NT2/D1 (cell line): ENCODE results near the gene ZDHHC22.

ENCODE experiments used
- DNase-seq: peaks from one replicate; pipeline ENCODE4 v3.0.0-alpha.2; 2011; ENCODE audit warnings: low read depth, low spot score
- H3K27me3 ChIP-seq: 2 replicates; pipeline ENCODE4 v1.6.0; 2011; ENCODE audit warnings: mild to moderate bottlenecking; ENCODE audit not compliant: insufficient read length, insufficient read depth
- H3K36me3 ChIP-seq: 2 replicates; pipeline ENCODE4 v1.6.1; 2011; ENCODE audit warnings: mild to moderate bottlenecking, low read length, mixed read lengths; ENCODE audit not compliant: insufficient read depth, insufficient read length
- H3K4me1 ChIP-seq: 2 replicates; pipeline ENCODE4 v1.5.1; 2011; ENCODE audit not compliant: insufficient read depth, insufficient read length
- H3K4me3 ChIP-seq: 2 replicates; pipeline ENCODE4 v1.5.1; 2011; ENCODE audit warnings: low read depth; ENCODE audit not compliant: insufficient read length
- H3K9ac ChIP-seq: 2 replicates; pipeline ENCODE4 v1.6.0; 2011; ENCODE audit warnings: low read depth; ENCODE audit not compliant: insufficient read length
- H3K9me3 ChIP-seq: 2 replicates; pipeline ENCODE4 v1.5.1; 2011; ENCODE audit warnings: mild to moderate bottlenecking, low read length; ENCODE audit not compliant: insufficient read depth
- SUZ12 ChIP-seq: IDR thresholded peaks from 2 replicates; pipeline ENCODE4 v1.6.1; 2011; ENCODE audit not compliant: insufficient read length, insufficient read depth; ENCODE audit errors: extremely low read depth
- YY1 ChIP-seq: IDR thresholded peaks from 2 replicates; pipeline ENCODE4 v1.6.1; 2011; ENCODE audit not compliant: insufficient read length, insufficient read depth
- ZNF274 ChIP-seq: IDR thresholded peaks from 2 replicates; pipeline ENCODE4 v1.6.1; 2011; ENCODE audit warnings: mild to moderate bottlenecking, low read depth, low read length

Gene ZDHHC22

GRCh38 chr14:77091518-77091917, 50.1 kb downstream of the ZDHHC22 start:
- TF ChIP-seq SUZ12 (no peak), ZNF274 (no peak), YY1 (no peak)
- no peak for DNase-seq
- no peaks in the 10 kb centered on the region for H3K4me1 ChIP-seq
- H3K9ac ChIP-seq, result no peak overlapping the region
- H3K9me3 ChIP-seq, result peaks cover 13% of the 10 kb centered on the region
- H3K36me3 ChIP-seq, result no peaks in the 10 kb centered on the region
- H3K4me3 ChIP-seq, result no peak overlapping the region
- H3K27me3 ChIP-seq, result no peaks in the 10 kb centered on the region

GRCh38 chr14:77088645-77089044, 52.9 kb downstream of the ZDHHC22 start:
- H3K4me1 ChIP-seq, result peaks cover 5% of the 10 kb centered on the region
- H3K9me3 ChIP-seq, result peaks cover 13% of the 10 kb centered on the region
- no peak for DNase-seq
- no peaks in the 10 kb centered on the region for H3K36me3 ChIP-seq
- TF ChIP-seq ZNF274, result no peak
- no peak for TF ChIP-seq YY1
- TF ChIP-seq SUZ12, result no peak
- no peaks in the 10 kb centered on the region for H3K27me3 ChIP-seq
- no peak overlapping the region for H3K4me3 ChIP-seq
- H3K9ac ChIP-seq, result no peak overlapping the region

DNA sequence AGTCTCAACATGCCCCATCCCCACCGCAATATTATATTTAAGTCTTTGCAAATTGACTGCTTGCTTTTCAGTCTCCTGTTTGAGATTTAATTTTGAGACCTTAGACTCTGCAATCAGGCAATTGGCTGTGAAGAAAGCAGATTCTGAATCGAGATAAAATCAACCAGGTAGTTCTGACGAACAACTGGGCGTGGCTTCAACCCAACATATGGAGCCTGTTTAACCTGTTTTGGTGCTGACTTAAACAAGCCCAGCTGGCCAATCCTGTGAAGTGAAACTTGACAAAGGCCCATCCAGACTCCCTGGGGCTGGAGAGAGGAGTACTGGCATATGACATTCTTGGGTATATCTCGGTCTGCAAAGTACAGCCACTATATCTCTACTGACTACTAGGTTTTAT, 53.4 kb downstream of the ZDHHC22 start:
- no peak overlapping the region for H3K4me3 ChIP-seq
- H3K27me3 ChIP-seq, result no peaks in the 10 kb centered on the region
- H3K9ac ChIP-seq, result no peak overlapping the region
- H3K9me3 ChIP-seq, result peaks cover 13% of the 10 kb centered on the region
- no peaks in the 10 kb centered on the region for H3K36me3 ChIP-seq
- TF ChIP-seq SUZ12 (no peak), YY1 (no peak), ZNF274 (no peak)
- DNase-seq, result no peak
- H3K4me1 ChIP-seq, result peaks cover 5% of the 10 kb centered on the region

DNA sequence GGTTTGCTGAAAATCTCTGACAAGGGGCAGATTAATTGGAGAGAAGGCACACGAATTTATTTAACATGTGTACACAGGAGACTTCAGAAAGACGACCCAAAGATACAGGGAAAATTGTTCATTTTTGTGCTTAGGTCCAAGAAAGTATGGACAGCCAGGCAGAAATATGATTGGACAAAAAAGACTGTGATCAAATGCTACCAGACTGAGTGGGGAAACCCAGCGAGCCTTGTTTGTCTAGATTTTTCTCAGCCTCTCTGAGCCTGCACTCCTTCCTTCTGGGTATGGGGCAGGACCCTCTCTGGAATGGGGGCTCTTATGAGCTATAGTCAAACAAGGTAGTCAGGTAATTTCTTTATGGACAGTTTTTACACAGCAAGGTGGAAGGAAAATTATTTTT, 54.0 kb downstream of the ZDHHC22 start:
- H3K4me3 ChIP-seq, result no peak overlapping the region
- TF ChIP-seq YY1 (no peak), SUZ12 (no peak), ZNF274 (no peak)
- H3K9ac ChIP-seq, result no peak overlapping the region
- H3K36me3 ChIP-seq, result no peaks in the 10 kb centered on the region
- peaks cover 13% of the 10 kb centered on the region for H3K9me3 ChIP-seq
- H3K27me3 ChIP-seq, result no peaks in the 10 kb centered on the region
- DNase-seq, result no peak
- H3K4me1 ChIP-seq, result peaks cover 5% of the 10 kb centered on the region

- TF ChIP-seq YY1, result no peak
- no peak for TF ChIP-seq SUZ12
- TF ChIP-seq ZNF274, result no peak
- H3K36me3 ChIP-seq, result no peaks in the 10 kb centered on the region
- H3K9me3 ChIP-seq, result peaks cover 12% of the 10 kb centered on the region
- H3K4me1 ChIP-seq, result peaks cover 5% of the 10 kb centered on the region
- no peaks in the 10 kb centered on the region for H3K27me3 ChIP-seq
- H3K9ac ChIP-seq, result no peak overlapping the region
- no peak overlapping the region for H3K4me3 ChIP-seq
- no peak for DNase-seq
Observed at GRCh38 chr14:77086951-77087350, 54.6 kb downstream of the ZDHHC22 start.

DNA sequence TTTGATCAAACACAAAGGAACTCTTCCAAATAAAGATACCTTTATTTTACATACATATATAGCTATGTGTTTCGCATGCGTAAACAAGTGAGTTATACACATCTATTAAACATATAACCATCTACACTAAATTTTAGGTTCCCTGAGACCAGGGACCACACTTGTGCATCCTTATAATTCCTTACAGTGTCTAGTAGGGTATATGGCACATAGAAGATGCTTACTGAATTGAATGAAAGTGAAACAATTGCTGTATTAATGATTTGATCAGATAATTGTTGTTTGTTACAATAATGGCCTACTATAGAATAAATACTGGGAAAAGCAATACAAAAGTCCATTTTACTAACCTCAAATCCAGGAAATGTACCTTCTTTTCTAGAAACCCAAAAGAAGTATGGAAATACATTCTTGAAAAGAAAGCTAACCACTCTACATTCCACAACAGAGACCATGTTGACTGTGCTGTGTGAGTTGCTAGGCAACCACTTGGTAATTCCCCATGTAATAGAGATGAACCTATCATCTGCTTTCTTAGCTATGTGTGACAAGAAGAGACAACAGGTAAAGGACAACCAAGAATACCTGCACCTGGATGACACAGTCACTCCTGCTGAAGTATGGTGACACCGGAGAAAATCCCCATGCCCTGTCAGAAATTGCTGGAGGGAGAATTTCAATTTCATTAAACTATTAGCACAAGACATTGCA, 55.4 kb downstream of the ZDHHC22 start:
- H3K4me3 ChIP-seq, result no peak overlapping the region
- no peak for DNase-seq
- peaks cover 4% of the 10 kb centered on the region for H3K9me3 ChIP-seq
- H3K27me3 ChIP-seq, result no peaks in the 10 kb centered on the region
- H3K9ac ChIP-seq, result no peak overlapping the region
- H3K4me1 ChIP-seq, result peaks cover 5% of the 10 kb centered on the region
- H3K36me3 ChIP-seq, result no peaks in the 10 kb centered on the region
- TF ChIP-seq YY1 (no peak), SUZ12 (no peak), ZNF274 (no peak)

- H3K4me1 ChIP-seq, result peaks cover 5% of the 10 kb centered on the region
- no peak for DNase-seq
- H3K4me3 ChIP-seq, result no peak overlapping the region
- no peak overlapping the region for H3K9ac ChIP-seq
- H3K36me3 ChIP-seq, result no peaks in the 10 kb centered on the region
- no peaks in the 10 kb centered on the region for H3K27me3 ChIP-seq
- TF ChIP-seq SUZ12, result no peak
- TF ChIP-seq ZNF274, result no peak
- H3K9me3 ChIP-seq, result no peaks in the 10 kb centered on the region
Observed at GRCh38 chr14:77085538-77085937, 56.1 kb downstream of the ZDHHC22 start.
